ENCODE results near the gene EXD3.

The EXD3 gene

DNA sequence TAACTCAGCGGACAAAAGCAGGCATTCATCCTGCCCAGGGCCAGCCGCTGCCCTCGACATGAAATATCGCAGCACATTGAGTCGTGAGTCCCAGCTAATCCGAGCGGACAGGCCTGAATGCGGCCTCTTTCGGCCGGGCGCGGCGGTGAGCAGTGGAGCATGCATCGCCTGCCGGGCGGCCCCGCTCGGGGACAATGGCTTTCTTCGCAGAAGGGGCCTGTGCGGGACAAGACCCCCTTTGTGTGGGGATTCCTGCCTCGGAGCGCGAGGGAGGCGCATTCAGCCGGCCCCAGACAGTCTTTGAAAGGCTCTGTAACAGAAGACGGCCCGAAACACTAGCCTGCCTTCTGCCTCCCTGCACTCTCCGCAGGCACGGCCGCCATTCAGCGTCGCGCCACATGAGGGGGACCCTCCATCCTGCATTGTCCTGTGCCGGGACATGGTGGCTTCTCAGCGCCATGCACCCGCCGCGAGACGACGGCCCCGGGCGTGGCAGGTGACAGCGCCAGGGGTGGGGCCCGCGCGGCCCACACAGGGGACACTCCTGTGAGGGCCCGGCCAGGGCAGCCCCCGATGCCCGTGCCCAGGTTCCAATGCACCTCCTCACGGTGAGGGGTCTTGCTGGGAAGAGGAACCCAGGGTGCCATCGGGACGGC is 52.0 kb downstream of the EXD3 start:
- no peaks in the 10 kb centered on the region for H4K20me1 ChIP-seq (ENCODE audit: insufficient read depth, low read length)
- H3K4me1 ChIP-seq (ENCODE audit: low read length): no peaks in the 10 kb centered on the region
- no peak overlapping the region for H3K4me2 ChIP-seq (ENCODE audit: low read depth, low read length)
- no peaks in the 10 kb centered on the region for H3K9me3 ChIP-seq (replicated peaks; ENCODE audit: insufficient read depth, low read length)
- H3K27me3 ChIP-seq (replicated peaks; ENCODE audit: insufficient read depth, low read length): peaks cover 93% of the 10 kb centered on the region
- no peak for DNase-seq
- no peak overlapping the region for H2AFZ ChIP-seq (ENCODE audit: low read length)
- H3K9ac ChIP-seq (ENCODE audit: low read length): no peak overlapping the region
- H3K79me2 ChIP-seq (ENCODE audit: low read length): no peaks in the 10 kb centered on the region
- no peaks in the 10 kb centered on the region for H3K9me2 ChIP-seq (replicated peaks; ENCODE audit: insufficient read depth, low read length)
- no peaks in the 10 kb centered on the region for H3F3A ChIP-seq (ENCODE audit: insufficient read depth, low read length)
- H3K4me3 ChIP-seq (ENCODE audit: low read length): no peak overlapping the region
- H3K36me3 ChIP-seq (replicated peaks; ENCODE audit: insufficient read depth, low read length): no peaks in the 10 kb centered on the region
- no peak overlapping the region for H3K27ac ChIP-seq (ENCODE audit: low read length)
- TF ChIP-seq EZH2phosphoT487 (IDR thresholded peaks at IDR 0.05; ENCODE audit: low read length) (no peak), CTCF (IDR thresholded peaks at IDR 0.05; ENCODE audit: low read length) (no peak), EZH2 (optimal IDR thresholded peaks at IDR 0.05; ENCODE audit: low read depth, low read length) (no peak)

DNA sequence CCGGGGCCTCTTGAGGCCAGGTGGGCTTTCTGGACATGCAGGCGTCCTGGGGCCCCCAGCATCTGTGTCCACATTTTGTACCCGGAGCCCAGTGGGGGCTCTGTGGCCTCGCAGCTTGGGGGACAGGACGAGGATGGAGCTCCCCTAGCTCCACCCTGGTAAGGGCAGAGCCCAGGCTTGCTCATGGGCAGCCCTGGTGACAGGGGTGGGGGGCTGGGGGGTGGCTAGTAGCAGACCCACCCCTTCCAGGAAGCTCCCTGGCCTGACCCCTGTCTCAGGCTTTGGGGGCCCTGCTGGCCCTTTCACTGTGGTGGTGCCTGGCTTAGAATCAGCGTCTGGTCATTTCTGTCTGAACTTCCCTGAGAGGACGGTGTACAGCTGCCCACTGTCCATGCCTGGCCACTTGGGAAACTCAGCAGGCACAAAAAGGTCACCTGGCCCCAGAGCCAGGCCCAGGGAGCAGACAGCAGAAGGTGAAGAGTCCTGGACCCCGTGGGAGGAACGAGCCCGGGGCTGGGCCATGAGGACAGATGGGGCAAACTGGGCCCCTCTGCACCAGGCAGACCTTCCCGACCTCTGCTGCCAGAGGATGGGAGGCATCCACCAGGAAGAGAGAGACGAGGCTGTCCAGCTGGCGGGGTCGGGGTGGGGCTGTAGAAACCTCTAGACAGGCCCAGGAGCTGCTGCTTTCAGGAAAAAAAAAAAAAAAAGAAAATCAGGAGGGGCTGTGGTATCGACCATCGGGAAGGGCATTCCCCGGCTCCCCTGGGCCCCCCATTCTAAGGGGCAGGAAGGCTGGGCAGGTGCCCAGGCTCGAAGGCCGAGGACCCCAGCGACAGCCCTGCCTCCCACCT is 52.8 kb downstream of the EXD3 start:
- no peaks in the 10 kb centered on the region for H3K9me2 ChIP-seq (replicated peaks; ENCODE audit: insufficient read depth, low read length)
- no peaks in the 10 kb centered on the region for H3F3A ChIP-seq (ENCODE audit: insufficient read depth, low read length)
- H3K4me3 ChIP-seq (ENCODE audit: low read length): no peak overlapping the region
- no peak overlapping the region for H3K4me2 ChIP-seq (ENCODE audit: low read depth, low read length)
- H3K36me3 ChIP-seq (replicated peaks; ENCODE audit: insufficient read depth, low read length): no peaks in the 10 kb centered on the region
- no peaks in the 10 kb centered on the region for H4K20me1 ChIP-seq (ENCODE audit: insufficient read depth, low read length)
- H3K27ac ChIP-seq (ENCODE audit: low read length): no peak overlapping the region
- H3K9ac ChIP-seq (ENCODE audit: low read length): no peak overlapping the region
- H2AFZ ChIP-seq (ENCODE audit: low read length): no peak overlapping the region
- H3K79me2 ChIP-seq (ENCODE audit: low read length): no peaks in the 10 kb centered on the region
- H3K9me3 ChIP-seq (replicated peaks; ENCODE audit: insufficient read depth, low read length): no peaks in the 10 kb centered on the region
- TF ChIP-seq EZH2 (optimal IDR thresholded peaks at IDR 0.05; ENCODE audit: low read depth, low read length): no peak
- TF ChIP-seq CTCF (IDR thresholded peaks at IDR 0.05; ENCODE audit: low read length): no peak
- TF ChIP-seq EZH2phosphoT487 (IDR thresholded peaks at IDR 0.05; ENCODE audit: low read length): no peak
- H3K27me3 ChIP-seq (replicated peaks; ENCODE audit: insufficient read depth, low read length): peaks cover 92% of the 10 kb centered on the region
- DNase-seq: no peak
- no peaks in the 10 kb centered on the region for H3K4me1 ChIP-seq (ENCODE audit: low read length)

GRCh38 chr9:137369061-137369787 is 53.7 kb downstream of the EXD3 start:
- Histone ChIP-seq H3K27me3 (replicated peaks; ENCODE audit: insufficient read depth, low read length) (peaks cover 87% of the 10 kb centered on the region), H3K9me2 (replicated peaks; ENCODE audit: insufficient read depth, low read length) (no peaks in the 10 kb centered on the region), H3K9me3 (replicated peaks; ENCODE audit: insufficient read depth, low read length) (no peaks in the 10 kb centered on the region), H4K20me1 (ENCODE audit: insufficient read depth, low read length) (no peaks in the 10 kb centered on the region), H3K4me1 (ENCODE audit: low read length) (no peaks in the 10 kb centered on the region), H3K27ac (ENCODE audit: low read length) (no peak overlapping the region), H3K79me2 (ENCODE audit: low read length) (no peaks in the 10 kb centered on the region), H3F3A (ENCODE audit: insufficient read depth, low read length) (no peaks in the 10 kb centered on the region), H2AFZ (ENCODE audit: low read length) (no peak overlapping the region), H3K36me3 (replicated peaks; ENCODE audit: insufficient read depth, low read length) (no peaks in the 10 kb centered on the region), H3K4me2 (ENCODE audit: low read depth, low read length) (no peak overlapping the region), H3K4me3 (ENCODE audit: low read length) (no peak overlapping the region), H3K9ac (ENCODE audit: low read length) (no peak overlapping the region)
- no peak for DNase-seq
- TF ChIP-seq EZH2phosphoT487 (IDR thresholded peaks at IDR 0.05; ENCODE audit: low read length): no peak
- no peak for TF ChIP-seq EZH2 (optimal IDR thresholded peaks at IDR 0.05; ENCODE audit: low read depth, low read length)
- TF ChIP-seq CTCF (IDR thresholded peaks at IDR 0.05; ENCODE audit: low read length): no peak
